Measurements from ENCODE around the gene PHF1.
"Not testable (repeated sequence)": the region's sequence is repeated elsewhere in the genome, so short reads cannot be mapped to it uniquely, and the experiment has no call there.

The PHF1 gene

GRCh38 chr6:33391922-33392594 lies 18.8 kb upstream of the PHF1 start:
- no peak for DNase-seq (ENCODE audit: low spot score)

- DNase-seq (ENCODE audit: low spot score), result no peak
Measured at GRCh38 chr6:33392595-33392948, 18.2 kb upstream of the PHF1 start.

- no peak for DNase-seq (ENCODE audit: low spot score)
Measured at GRCh38 chr6:33392979-33393378, 17.8 kb upstream of the PHF1 start.

- DNase-seq (ENCODE audit: low spot score), result no peak
Measured at GRCh38 chr6:33397541-33397940, 13.3 kb upstream of the PHF1 start.

GRCh38 chr6:33398601-33399000 lies 12.2 kb upstream of the PHF1 start:
- not testable (repeated sequence) for DNase-seq (ENCODE audit: low spot score)

GRCh38 chr6:33399881-33400280 lies 10.9 kb upstream of the PHF1 start:
- DNase-seq (ENCODE audit: low spot score), result not testable (repeated sequence)

- peak; percentile 18 for DNase-seq (ENCODE audit: low spot score)
Measured at GRCh38 chr6:33404884-33405283, 5.9 kb upstream of the PHF1 start.

- DNase-seq (ENCODE audit: low spot score), result peak; percentile 55
Measured at GRCh38 chr6:33405386-33405940, 5.4 kb upstream of the PHF1 start.

GRCh38 chr6:33406126-33406525 lies 4.7 kb upstream of the PHF1 start:
- peak; percentile 54 for DNase-seq (ENCODE audit: low spot score)

- DNase-seq (ENCODE audit: low spot score), result no peak
Measured at GRCh38 chr6:33407132-33407718, 3.6 kb upstream of the PHF1 start.

GRCh38 chr6:33410050-33410710 lies 634 bp upstream of the PHF1 start:
- DNase-seq (ENCODE audit: low spot score), result peak; percentile 98

GRCh38 chr6:33411632-33412005 lies 805 bp downstream of the PHF1 start:
- no peak for DNase-seq (ENCODE audit: low spot score)

- DNase-seq (ENCODE audit: low spot score), result no peak
Measured at GRCh38 chr6:33412140-33413009, 1.6 kb downstream of the PHF1 start.

GRCh38 chr6:33413241-33414120 lies 2.7 kb downstream of the PHF1 start:
- DNase-seq (ENCODE audit: low spot score), result peak; percentile 58

GRCh38 chr6:33414592-33415271 lies 3.9 kb downstream of the PHF1 start:
- DNase-seq (ENCODE audit: low spot score), result no peak

- DNase-seq (ENCODE audit: low spot score), result no peak
Measured at GRCh38 chr6:33415831-33416230, 5.0 kb downstream of the PHF1 start.

- DNase-seq (ENCODE audit: low spot score), result no peak
Measured at GRCh38 chr6:33416386-33417127, 5.7 kb downstream of the PHF1 start.

- no peak for DNase-seq (ENCODE audit: low spot score)
Measured at GRCh38 chr6:33417128-33417902, 6.5 kb downstream of the PHF1 start.
